Measurements from ENCODE around the gene IL25. TPM values are rescaled to one million over a fixed set of nuclear protein-coding genes. Genes with fewer than 3 reads are reported as not detected.

The IL25 gene
- total RNA-seq, 1 experiment from 2014 or later: not detected

DNA sequence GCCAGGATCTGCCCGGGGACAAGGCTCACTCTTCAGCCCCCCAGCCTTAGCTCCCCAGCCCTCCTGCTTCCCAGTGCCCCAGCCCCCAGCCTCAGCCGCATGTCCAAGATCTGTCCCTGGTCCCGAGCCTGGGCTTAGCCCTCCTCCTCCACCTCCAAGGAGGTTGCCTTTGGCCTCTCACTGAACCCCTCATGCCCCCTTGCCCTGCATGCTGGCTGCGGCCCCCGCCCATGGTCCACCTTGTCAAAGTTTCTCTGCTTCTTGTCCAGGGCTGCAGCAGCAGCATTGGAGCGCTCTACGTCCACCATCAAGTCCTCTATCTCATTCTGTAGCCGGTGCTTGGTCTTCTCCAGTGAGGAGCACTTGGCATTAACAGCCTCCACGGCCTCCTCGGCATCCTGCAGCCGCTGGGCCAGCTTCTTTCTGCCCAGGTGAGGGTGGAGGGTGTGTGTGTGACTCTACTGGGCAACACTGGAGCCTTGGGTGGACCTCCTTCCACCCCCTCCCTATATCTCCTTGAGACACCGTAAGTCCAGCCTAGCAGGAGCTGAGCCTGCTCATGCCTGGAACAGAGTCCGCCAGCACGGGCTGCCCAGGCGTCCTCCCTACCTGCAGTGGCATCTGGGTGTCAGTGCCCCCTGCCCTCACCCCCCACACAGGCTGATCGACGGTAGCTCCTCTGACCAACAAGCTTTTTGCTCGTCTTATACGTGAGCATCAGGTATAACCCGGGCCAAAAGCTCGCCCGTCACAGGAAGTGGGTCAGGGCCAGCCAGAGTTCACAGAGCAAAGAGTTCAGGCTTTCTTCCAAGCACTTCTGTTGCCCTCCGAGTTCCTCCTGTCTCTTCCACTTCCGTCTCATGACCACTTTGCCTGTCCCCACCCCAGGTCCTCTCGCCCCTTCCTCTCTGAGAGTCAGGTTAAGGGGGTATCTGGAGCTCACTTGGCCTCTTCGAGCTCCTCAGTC, 15.6 kb downstream of the IL25 start:
- in situ Hi-C loops (cut with HindIII; ENCODE audit: low pct_unique_long_range_greater_than_20kb, low sequenced_read_pairs): no loop called here
- ChIA-PET CTCF (interaction anchor here (0.5 kb wide), 1 partner anchor 59 kb away, joined by 8 read pairs; no protein-coding TSS in a partner anchor), POLR2A (no interaction called here)
- DNase-seq (ENCODE audit: low read depth, low spot score) (no peak), ATAC-seq (no peak)
- intact Hi-C loops (cut with micrococcal nuclease; ENCODE audit: unreplicated experiment): no loop called here
- H3K4me1 ChIP-seq (ENCODE audit: control insufficient read depth, insufficient read depth, low read length): no peaks in the 10 kb centered on the region
- H3K9me3 ChIP-seq (ENCODE audit: control insufficient read depth, insufficient read depth, low read depth, low read length): no peaks in the 10 kb centered on the region
- TF ChIP-seq TCF7L2 (IDR thresholded peaks at IDR 0.05; ENCODE audit: low read depth, low read length): no peak
- TF ChIP-seq, protein P1, sequence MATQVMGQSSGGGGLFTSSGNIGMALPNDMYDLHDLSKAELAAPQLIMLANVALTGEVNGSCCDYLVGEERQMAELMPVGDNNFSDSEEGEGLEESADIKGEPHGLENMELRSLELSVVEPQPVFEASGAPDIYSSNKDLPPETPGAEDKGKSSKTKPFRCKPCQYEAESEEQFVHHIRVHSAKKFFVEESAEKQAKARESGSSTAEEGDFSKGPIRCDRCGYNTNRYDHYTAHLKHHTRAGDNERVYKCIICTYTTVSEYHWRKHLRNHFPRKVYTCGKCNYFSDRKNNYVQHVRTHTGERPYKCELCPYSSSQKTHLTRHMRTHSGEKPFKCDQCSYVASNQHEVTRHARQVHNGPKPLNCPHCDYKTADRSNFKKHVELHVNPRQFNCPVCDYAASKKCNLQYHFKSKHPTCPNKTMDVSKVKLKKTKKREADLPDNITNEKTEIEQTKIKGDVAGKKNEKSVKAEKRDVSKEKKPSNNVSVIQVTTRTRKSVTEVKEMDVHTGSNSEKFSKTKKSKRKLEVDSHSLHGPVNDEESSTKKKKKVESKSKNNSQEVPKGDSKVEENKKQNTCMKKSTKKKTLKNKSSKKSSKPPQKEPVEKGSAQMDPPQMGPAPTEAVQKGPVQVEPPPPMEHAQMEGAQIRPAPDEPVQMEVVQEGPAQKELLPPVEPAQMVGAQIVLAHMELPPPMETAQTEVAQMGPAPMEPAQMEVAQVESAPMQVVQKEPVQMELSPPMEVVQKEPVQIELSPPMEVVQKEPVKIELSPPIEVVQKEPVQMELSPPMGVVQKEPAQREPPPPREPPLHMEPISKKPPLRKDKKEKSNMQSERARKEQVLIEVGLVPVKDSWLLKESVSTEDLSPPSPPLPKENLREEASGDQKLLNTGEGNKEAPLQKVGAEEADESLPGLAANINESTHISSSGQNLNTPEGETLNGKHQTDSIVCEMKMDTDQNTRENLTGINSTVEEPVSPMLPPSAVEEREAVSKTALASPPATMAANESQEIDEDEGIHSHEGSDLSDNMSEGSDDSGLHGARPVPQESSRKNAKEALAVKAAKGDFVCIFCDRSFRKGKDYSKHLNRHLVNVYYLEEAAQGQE (IDR thresholded peaks at IDR 0.05; ENCODE audit: insufficient read depth in 1 of 2, low read depth in 2 of 2, low read length in 1 of 2): no peak
- TF ChIP-seq, protein P2, sequence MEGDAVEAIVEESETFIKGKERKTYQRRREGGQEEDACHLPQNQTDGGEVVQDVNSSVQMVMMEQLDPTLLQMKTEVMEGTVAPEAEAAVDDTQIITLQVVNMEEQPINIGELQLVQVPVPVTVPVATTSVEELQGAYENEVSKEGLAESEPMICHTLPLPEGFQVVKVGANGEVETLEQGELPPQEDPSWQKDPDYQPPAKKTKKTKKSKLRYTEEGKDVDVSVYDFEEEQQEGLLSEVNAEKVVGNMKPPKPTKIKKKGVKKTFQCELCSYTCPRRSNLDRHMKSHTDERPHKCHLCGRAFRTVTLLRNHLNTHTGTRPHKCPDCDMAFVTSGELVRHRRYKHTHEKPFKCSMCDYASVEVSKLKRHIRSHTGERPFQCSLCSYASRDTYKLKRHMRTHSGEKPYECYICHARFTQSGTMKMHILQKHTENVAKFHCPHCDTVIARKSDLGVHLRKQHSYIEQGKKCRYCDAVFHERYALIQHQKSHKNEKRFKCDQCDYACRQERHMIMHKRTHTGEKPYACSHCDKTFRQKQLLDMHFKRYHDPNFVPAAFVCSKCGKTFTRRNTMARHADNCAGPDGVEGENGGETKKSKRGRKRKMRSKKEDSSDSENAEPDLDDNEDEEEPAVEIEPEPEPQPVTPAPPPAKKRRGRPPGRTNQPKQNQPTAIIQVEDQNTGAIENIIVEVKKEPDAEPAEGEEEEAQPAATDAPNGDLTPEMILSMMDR (IDR thresholded peaks at IDR 0.05): no peak
- TF ChIP-seq SIN3A (IDR thresholded peaks at IDR 0.05; ENCODE audit: borderline replicate concordance, insufficient read depth, low read depth, low read length): no peak
- TF ChIP-seq POLR2AphosphoS5 (IDR thresholded peaks at IDR 0.05; ENCODE audit: low read depth, low read length): no peak
- no peaks in the 10 kb centered on the region for H3K36me3 ChIP-seq (ENCODE audit: control insufficient read depth, insufficient read depth, low read length)
- H3K4me3 ChIP-seq (ENCODE audit: low read depth in 2 of 2, low read length in 2 of 2): no peak overlapping the region
- H3K27ac ChIP-seq (ENCODE audit: low read length): no peak overlapping the region
- no TSS peak for BruUV-seq (replicated peaks)
- no peaks in the 10 kb centered on the region for H3K27me3 ChIP-seq (ENCODE audit: control insufficient read depth, insufficient read depth, low read length)

DNA sequence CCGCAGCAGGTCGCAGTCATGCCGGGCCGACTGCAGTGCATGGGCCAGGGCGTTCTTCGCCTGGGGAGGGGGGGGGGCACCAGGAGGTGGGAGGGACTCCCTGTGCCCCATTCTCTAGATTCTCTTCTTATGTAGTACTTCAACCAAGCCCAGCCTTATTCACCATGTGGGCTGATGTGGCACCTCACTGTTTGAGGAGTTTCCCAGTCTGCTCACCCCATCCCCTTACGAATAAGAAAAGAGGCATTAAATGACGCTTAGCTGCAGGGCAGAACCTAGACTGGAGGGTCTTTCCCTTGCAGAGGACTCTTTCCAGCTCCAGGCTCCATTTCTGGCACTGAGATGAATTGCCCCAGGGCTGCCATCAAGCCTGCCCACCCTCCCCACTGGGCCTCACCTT, 16.4 kb downstream of the IL25 start:
- Histone ChIP-seq H3K36me3 (ENCODE audit: control insufficient read depth, insufficient read depth, low read length) (no peaks in the 10 kb centered on the region), H3K4me3 (ENCODE audit: low read depth in 2 of 2, low read length in 2 of 2) (no peak overlapping the region), H3K9me3 (ENCODE audit: control insufficient read depth, insufficient read depth, low read depth, low read length) (no peaks in the 10 kb centered on the region), H3K4me1 (ENCODE audit: control insufficient read depth, insufficient read depth, low read length) (no peaks in the 10 kb centered on the region), H3K27ac (ENCODE audit: low read length) (no peak overlapping the region), H3K27me3 (ENCODE audit: control insufficient read depth, insufficient read depth, low read length) (no peaks in the 10 kb centered on the region)
- in situ Hi-C loops (cut with HindIII; ENCODE audit: low pct_unique_long_range_greater_than_20kb, low sequenced_read_pairs) (no loop called here), intact Hi-C loops (cut with micrococcal nuclease; ENCODE audit: unreplicated experiment) (no loop called here)
- TF ChIP-seq TCF7L2 (IDR thresholded peaks at IDR 0.05; ENCODE audit: low read depth, low read length): no peak
- no peak for TF ChIP-seq SIN3A (IDR thresholded peaks at IDR 0.05; ENCODE audit: borderline replicate concordance, insufficient read depth, low read depth, low read length)
- TF ChIP-seq, protein P1 (IDR thresholded peaks at IDR 0.05; ENCODE audit: insufficient read depth in 1 of 2, low read depth in 2 of 2, low read length in 1 of 2): no peak
- TF ChIP-seq POLR2AphosphoS5 (IDR thresholded peaks at IDR 0.05; ENCODE audit: low read depth, low read length): no peak
- TF ChIP-seq, protein P2 (IDR thresholded peaks at IDR 0.05): no peak
- ATAC-seq (no peak), DNase-seq (ENCODE audit: low read depth, low spot score) (no peak)
- ChIA-PET POLR2A (no interaction called here), CTCF (no interaction called here)
- no TSS peak for BruUV-seq (replicated peaks)
